Uterus (tissue), 4 donors: ENCODE data around the gene CCDC78. TPM values are rescaled to one million over a fixed set of nuclear protein-coding genes. Genes with fewer than 3 reads are reported as not detected.

Experiments
- DNase-seq, 2 donors: peaks; one replicate each; pipeline ENCODE4 v3.0.0-alpha.2; 2019 to 2020
- H3K27ac ChIP-seq, 2 donors: fragments of 200-600 bp; sonication (generic); 1 replicate in 1 of 2; 2 replicates in 1 of 2; pipeline ENCODE4 v1.5.1; 2016 to 2018
- H3K27me3 ChIP-seq, 2 donors: fragments of 200-600 bp; sonication (generic); one replicate each; pipeline ENCODE4 v1.5.1; 2018 to 2019; ENCODE audit warnings: control low read depth in 1 of 2
- H3K36me3 ChIP-seq, 2 donors: fragments of 200-600 bp; sonication (generic); one replicate each; pipeline ENCODE4 v1.5.1; 2019; ENCODE audit warnings: control low read depth in 1 of 2
- H3K4me1 ChIP-seq, 2 donors: fragments of 200-600 bp; sonication (generic); one replicate each; pipeline ENCODE4 v1.5.1; 2018 to 2019; ENCODE audit warnings: control low read depth in 1 of 2
- H3K4me3 ChIP-seq, 2 donors: fragments of 200-600 bp; sonication (generic); 1 replicate in 1 of 2; 2 replicates in 1 of 2; pipeline ENCODE4 v1.5.1; 2018 to 2019; ENCODE audit warnings: mild to moderate bottlenecking in 1 of 2
- H3K9me3 ChIP-seq, 2 donors: fragments of 200-600 bp; sonication (generic); one replicate each; pipeline ENCODE4 v1.5.1; 2019; ENCODE audit warnings: control low read depth in 1 of 2
- CTCF ChIP-seq, 4 experiments: fragments of 200-600 bp in 2 of 4; fragments of 450-650 bp in 2 of 4; sonication (generic) in 2 of 4; IDR thresholded peaks; one replicate each; pipeline ENCODE4 v1.5.1; 2016 to 2019; ENCODE audit warnings: antibody characterized with exemption in 4 of 4, mild to moderate bottlenecking in 2 of 4, moderate library complexity in 1 of 4
- POLR2A ChIP-seq, 2 donors: fragments of 450-650 bp; IDR thresholded peaks; one replicate each; pipeline ENCODE4 v1.6.1; 2016; ENCODE audit warnings: antibody characterized with exemption in 2 of 2, mild to moderate bottlenecking in 1 of 2, moderate library complexity in 1 of 2
- intact Hi-C: fragments of 100-400 bp; cut with DNase I; formaldehyde crosslinking; loops from one replicate; pipeline ENCODE4 v1.15.1; 2023; ENCODE audit warnings: low total_unique reads
- total RNA-seq, 4 donors: library from RNA; depleted of rRNA in 3 of 4; stranded (reverse); fragments of >200 nt in 3 of 4; gene quantifications; one replicate each; pipeline versions ENCODE4 v1.1.0 to v1.2.4, GENCODE V29; 2014 to 2023
- donor health status: DM: yes; HTN: yes; CAD: no.

CCDC78 gene
- total RNA-seq, 4 donors from 2014 or later = 1.3 to 5.3 (median 2.3) TPM; not detected in 1

- peak; percentile 33 to 67 for TF ChIP-seq POLR2A (IDR thresholded peaks at IDR 0.05)
- peak in 3 of 4 experiments; percentile 18 to 44 (median 27) for TF ChIP-seq CTCF (IDR thresholded peaks at IDR 0.05)
- Histone ChIP-seq H3K36me3 (no peaks in the 10 kb centered on the region), H3K4me1 (peaks cover 3 to 20% of the 10 kb centered on the region in 2 donors), H3K9me3 (no peaks in the 10 kb centered on the region), H3K4me3 (peak within 1 kb of the TSS; percentile 64 to 79), H3K27ac (peak within 1 kb of the TSS; percentile 79 to 84), H3K27me3 (peaks cover 0 to 3% of the 10 kb centered on the region in 2 donors)
- intact Hi-C loops = no loop called here
- peak; percentile 57 to 78 for DNase-seq
These were observed 5.1 kb downstream of the CCDC78 start, which contains the start of gene ANTKMT for GRCh38 chr16:720990-721764. Gene ANTKMT (plus strand): TSS chr16:721146. CDS start chr16:721275, 129 bp downstream.

- Histone ChIP-seq H3K4me3 (peak overlapping the region; percentile 64 to 79), H3K27me3 (no peaks in the 10 kb centered on the region), H3K36me3 (no peaks in the 10 kb centered on the region), H3K4me1 (peaks cover 5 to 26% of the 10 kb centered on the region in 2 donors), H3K9me3 (no peaks in the 10 kb centered on the region), H3K27ac (peak overlapping the region; percentile 79 to 84)
- TF ChIP-seq POLR2A (IDR thresholded peaks at IDR 0.05) (no peak), CTCF (IDR thresholded peaks at IDR 0.05) (no peak)
- peak; percentile 51 to 58 for DNase-seq
- intact Hi-C loops = no loop called here
These were observed 5.7 kb downstream of the CCDC78 start for GRCh38 chr16:720447-720989.

- no peak for DNase-seq
- H3K27me3 ChIP-seq = no peaks in the 10 kb centered on the region
- no peak for TF ChIP-seq CTCF (IDR thresholded peaks at IDR 0.05)
- no peak for TF ChIP-seq POLR2A (IDR thresholded peaks at IDR 0.05)
- intact Hi-C loops = no loop called here
- peak overlapping the region; percentile 79 to 84 for H3K27ac ChIP-seq
- H3K4me3 ChIP-seq = peak overlapping the region; percentile 64 to 79
- H3K9me3 ChIP-seq = no peaks in the 10 kb centered on the region
- no peaks in the 10 kb centered on the region for H3K36me3 ChIP-seq
- peaks cover 5 to 29% of the 10 kb centered on the region in 2 donors for H3K4me1 ChIP-seq
These were observed 6.3 kb downstream of the CCDC78 start for GRCh38 chr16:719815-720446.

DNA sequence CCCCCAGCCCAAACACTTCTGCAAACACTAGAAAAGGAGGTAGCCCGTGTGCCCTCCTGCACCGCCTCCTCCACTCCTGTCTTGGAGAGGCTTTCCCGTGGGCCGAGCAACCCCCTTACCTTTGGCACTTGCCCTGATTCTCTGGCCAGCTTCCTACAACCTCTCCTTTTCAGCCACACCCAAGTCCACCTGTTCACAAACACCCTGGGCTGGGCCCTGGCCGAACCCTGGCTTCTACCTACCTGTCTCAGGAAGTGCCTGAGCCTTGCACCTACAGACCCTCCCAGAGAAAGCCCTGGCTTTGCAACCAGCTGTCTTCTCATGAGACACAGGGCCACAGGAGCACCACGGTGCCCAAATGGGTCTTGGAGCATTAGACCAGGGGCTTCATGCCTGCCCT, 7.3 kb downstream of the CCDC78 start:
- H3K9me3 ChIP-seq = no peaks in the 10 kb centered on the region
- no peaks in the 10 kb centered on the region for H3K27me3 ChIP-seq
- intact Hi-C loops = no loop called here
- H3K4me3 ChIP-seq = no peak overlapping the region
- no peak for TF ChIP-seq CTCF (IDR thresholded peaks at IDR 0.05)
- no peak for TF ChIP-seq POLR2A (IDR thresholded peaks at IDR 0.05)
- no peak for DNase-seq
- H3K27ac ChIP-seq = no peak overlapping the region
- H3K4me1 ChIP-seq = peaks cover 5 to 29% of the 10 kb centered on the region in 2 donors
- no peaks in the 10 kb centered on the region for H3K36me3 ChIP-seq

DNA sequence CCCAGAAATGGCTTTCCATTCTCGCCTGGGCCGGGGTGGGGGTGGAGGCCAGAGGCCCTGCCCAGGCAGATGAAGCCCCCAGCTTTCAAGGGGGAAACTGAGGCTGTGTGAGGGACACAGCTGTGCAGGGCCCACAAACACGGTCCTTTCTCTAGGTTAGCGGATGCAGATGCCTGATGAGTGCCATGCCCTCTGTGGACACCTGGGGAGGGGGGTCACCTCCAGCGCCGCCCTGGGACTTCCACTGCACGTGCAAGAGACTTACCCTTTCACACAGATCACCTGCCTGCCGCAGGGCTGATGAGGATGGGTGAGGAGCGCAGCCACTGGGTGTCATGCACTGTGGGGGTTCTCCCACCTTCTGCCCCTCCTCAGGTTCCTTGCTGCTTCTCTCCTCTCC, 7.9 kb downstream of the CCDC78 start:
- no peak overlapping the region for H3K27ac ChIP-seq
- TF ChIP-seq CTCF (IDR thresholded peaks at IDR 0.05) (no peak), POLR2A (IDR thresholded peaks at IDR 0.05) (no peak)
- DNase-seq = no peak
- no peaks in the 10 kb centered on the region for H3K27me3 ChIP-seq
- H3K4me1 ChIP-seq = peaks cover 5 to 29% of the 10 kb centered on the region in 2 donors
- intact Hi-C loops = no loop called here
- no peaks in the 10 kb centered on the region for H3K9me3 ChIP-seq
- no peaks in the 10 kb centered on the region for H3K36me3 ChIP-seq
- no peak overlapping the region for H3K4me3 ChIP-seq
